ENCODE results near the gene BEX2. TPM values are rescaled to one million over a fixed set of nuclear protein-coding genes. Genes with fewer than 3 reads are reported as not detected.

The BEX2 gene
- total RNA-seq = 29.8 TPM

GRCh38 chrX:103310555-103311398, at the start of gene BEX2:
TSS of gene BEX2 (minus strand) at chrX:103310990. CDS start at chrX:103309976, 1,014 bp downstream.

GRCh38 chrX:103356130-103356798, 45.5 kb upstream of the BEX2 start, which contains the start of gene TCEAL9:
TSS of gene TCEAL9 (plus strand) at chrX:103356506. CDS start at chrX:103357685, 1,179 bp downstream.

GRCh38 chrX:103329991-103330390, 19.2 kb upstream of the BEX2 start, which contains the start of gene TCEAL7:
TSS of gene TCEAL7 (plus strand) at chrX:103330239. CDS start at chrX:103331404, 1,165 bp downstream.

GRCh38 chrX:103276581-103277002, 34.2 kb downstream of the BEX2 start, which contains the start of gene TCEAL5:
TSS of gene TCEAL5 (minus strand) at chrX:103276750. CDS start at chrX:103274563, 2,187 bp downstream.

Small RNAs within 50 kb of the gene (small RNA-seq; reads per million reads assigned to genes)
- not detected for gene Z92846.1 (ENCODE audit: low replicate concordance)

Other genes starting within 250 kb of the BEX2 start
- 14.8 TPM for gene BEX1, start 246.8 kb downstream of the BEX2 start, total RNA-seq
- not detected for gene NXF3, start 217.8 kb downstream of the BEX2 start, total RNA-seq
- gene BEX4, start 95.9 kb downstream of the BEX2 start, total RNA-seq = 45.0 TPM
- 71.6 TPM for gene TCEAL8, start 55.8 kb downstream of the BEX2 start, total RNA-seq
- gene TCEAL5, start 34.2 kb downstream of the BEX2 start, total RNA-seq = 1.6 TPM
- gene TCEAL7, start 19.2 kb upstream of the BEX2 start, total RNA-seq = 26.8 TPM
- 39.0 TPM for gene TCEAL9, start 45.5 kb upstream of the BEX2 start, total RNA-seq
- 222 TPM for gene BEX3, start 65.5 kb upstream of the BEX2 start, total RNA-seq
- 0.88 TPM for gene RAB40A, start 208.5 kb upstream of the BEX2 start, total RNA-seq